Fibroblast of the aortic adventitia (primary cell): Measurements from ENCODE around the gene CACNA2D2. TPM values are rescaled to one million over a fixed set of nuclear protein-coding genes. Genes with fewer than 3 reads are reported as not detected.

Experiments used
- DNase-seq: peaks from one replicate; pipeline ENCODE4 v3.0.0-alpha.2; 2010; ENCODE audit warnings: low read depth
- H3K4me3 ChIP-seq: 2 replicates; pipeline ENCODE4 v1.5.1; 2011; ENCODE audit warnings: low read depth, mild to moderate bottlenecking, control low read depth, low read length, moderate library complexity
- total RNA-seq: library from RNA; depleted of rRNA; stranded (reverse); fragments of >200 nt; gene quantifications from 2 replicates; pipeline ENCODE4 v1.2.3, GENCODE V29; 2012; ENCODE audit warnings: low replicate concordance
- TF ChIP-seq, protein P1 (sequence below): IDR thresholded peaks from 2 replicates; pipeline ENCODE4 v1.5.1; 2011; ENCODE audit warnings: mild to moderate bottlenecking, low read length, control low read depth, inconsistent platforms; ENCODE audit not compliant: insufficient read depth

Gene CACNA2D2
- total RNA-seq, 1 donor: not detected

DNA sequence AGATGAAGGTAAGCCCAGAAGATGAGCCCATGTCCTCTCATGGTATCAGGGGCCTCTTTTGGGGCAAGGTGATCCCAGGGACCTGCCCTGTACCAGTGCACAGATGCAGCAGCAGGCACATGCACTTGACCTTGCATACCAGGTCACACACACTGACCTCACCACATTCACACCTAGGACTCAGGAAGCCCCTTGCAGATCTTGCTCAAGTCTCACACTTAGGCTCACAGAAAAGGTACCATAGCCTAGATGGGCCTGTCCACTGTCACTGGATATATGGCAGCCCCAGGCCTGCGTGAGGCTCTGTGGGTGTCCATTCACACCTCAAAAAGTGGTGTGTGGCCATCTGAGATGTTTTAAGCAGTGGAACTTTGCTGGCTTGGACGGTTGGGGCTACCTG, 58.7 kb downstream of the CACNA2D2 start:
- DNase-seq: no peak
- H3K4me3 ChIP-seq: no peak overlapping the region
- TF ChIP-seq, protein P1, sequence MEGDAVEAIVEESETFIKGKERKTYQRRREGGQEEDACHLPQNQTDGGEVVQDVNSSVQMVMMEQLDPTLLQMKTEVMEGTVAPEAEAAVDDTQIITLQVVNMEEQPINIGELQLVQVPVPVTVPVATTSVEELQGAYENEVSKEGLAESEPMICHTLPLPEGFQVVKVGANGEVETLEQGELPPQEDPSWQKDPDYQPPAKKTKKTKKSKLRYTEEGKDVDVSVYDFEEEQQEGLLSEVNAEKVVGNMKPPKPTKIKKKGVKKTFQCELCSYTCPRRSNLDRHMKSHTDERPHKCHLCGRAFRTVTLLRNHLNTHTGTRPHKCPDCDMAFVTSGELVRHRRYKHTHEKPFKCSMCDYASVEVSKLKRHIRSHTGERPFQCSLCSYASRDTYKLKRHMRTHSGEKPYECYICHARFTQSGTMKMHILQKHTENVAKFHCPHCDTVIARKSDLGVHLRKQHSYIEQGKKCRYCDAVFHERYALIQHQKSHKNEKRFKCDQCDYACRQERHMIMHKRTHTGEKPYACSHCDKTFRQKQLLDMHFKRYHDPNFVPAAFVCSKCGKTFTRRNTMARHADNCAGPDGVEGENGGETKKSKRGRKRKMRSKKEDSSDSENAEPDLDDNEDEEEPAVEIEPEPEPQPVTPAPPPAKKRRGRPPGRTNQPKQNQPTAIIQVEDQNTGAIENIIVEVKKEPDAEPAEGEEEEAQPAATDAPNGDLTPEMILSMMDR: no peak

DNA sequence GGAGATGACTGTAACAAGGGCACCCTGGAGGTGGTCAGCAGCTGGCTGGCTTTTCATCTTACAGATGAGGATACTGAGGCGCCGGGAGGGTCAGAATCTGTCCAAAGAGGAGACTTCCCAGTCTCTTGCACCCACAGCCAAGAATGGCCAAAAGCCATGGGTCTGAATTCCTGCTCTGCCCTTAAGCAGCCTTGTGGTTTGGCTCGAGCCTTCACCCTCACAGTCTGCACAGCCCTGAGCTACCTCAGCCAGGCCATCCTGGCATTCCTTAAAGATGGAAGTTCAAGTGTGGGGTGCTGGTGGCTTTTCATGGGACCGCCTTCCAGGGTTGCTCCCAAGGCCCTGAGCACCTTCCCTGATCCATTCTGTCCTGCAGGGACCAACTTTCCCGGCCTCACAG, 59.2 kb downstream of the CACNA2D2 start:
- TF ChIP-seq, protein P1: no peak
- H3K4me3 ChIP-seq: no peak overlapping the region

DNA sequence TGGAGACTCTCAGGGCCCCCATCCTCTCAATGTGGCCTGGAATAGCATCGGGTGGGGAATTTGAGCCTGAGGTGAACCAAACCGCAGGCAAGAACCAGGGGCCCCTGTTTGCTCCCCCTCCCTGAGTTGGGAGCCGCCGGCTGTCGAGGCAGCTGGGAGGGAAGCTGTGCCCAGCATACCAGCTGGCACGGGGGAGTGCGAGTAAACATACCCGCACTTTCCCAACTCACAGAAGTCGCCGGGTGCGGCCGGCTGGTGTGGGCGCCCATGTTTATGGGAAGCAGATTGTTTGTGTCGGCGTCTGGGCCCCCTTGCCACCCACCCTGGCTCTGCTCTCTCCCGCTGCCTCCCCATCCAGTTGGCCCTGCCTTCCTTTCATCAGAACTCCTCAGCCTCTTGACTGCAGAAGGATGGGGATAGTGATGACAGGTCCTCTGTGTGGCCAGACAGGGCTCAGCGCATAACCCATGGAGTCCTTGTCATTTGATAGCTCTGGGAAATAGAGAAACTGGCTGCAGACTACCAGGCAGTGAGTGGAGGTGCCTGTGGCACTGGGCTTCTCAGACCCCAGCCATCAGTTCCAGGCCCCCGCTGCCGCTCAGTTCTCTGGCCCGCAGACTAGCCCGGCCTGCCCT, 60.4 kb downstream of the CACNA2D2 start:
- H3K4me3 ChIP-seq: no peak overlapping the region
- DNase-seq: no peak
- TF ChIP-seq, protein P1: no peak

More for the DNA sequence above, 59.2 kb downstream of the CACNA2D2 start:
- DNase-seq: peak; percentile 54

DNA sequence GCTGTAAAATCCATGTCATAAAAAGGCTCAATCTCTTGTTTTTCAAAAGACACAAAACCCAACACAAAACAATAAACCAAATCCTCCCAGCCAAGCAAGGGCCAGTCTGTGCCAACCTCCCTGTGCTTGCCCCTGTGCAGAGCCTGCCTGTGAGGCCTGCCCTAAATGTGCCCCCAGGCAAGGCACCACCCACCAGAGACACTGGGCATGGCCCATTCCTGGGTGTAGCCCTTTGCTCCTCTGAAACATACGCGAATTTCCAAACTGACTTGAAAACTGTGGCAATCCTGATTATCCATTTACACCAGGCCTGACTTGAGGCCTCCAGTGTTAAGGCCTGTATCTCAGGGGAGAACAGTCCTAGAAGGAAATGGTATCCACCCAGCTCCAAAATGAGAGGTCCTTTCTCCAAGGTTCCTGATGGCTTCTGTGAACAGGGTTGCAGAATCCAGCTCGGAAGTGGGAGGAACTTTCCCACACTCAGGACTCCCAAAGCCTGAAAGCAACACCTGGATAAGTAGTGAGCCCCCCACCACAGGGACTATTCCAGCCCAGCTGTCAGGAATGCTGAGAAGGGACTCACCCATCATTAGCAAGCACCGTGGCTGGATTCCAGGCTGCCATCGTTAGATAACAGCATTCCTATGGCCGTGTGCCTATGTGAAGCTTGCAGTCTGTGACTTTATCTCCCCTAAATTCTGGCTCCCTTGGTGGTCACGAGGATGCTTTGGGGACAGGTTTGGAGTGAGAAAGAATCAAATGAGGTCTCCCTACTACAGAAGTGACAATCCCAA, 61.8 kb downstream of the CACNA2D2 start:
- DNase-seq: peak; percentile 7
- H3K4me3 ChIP-seq: no peak overlapping the region
- TF ChIP-seq, protein P1: no peak

DNA sequence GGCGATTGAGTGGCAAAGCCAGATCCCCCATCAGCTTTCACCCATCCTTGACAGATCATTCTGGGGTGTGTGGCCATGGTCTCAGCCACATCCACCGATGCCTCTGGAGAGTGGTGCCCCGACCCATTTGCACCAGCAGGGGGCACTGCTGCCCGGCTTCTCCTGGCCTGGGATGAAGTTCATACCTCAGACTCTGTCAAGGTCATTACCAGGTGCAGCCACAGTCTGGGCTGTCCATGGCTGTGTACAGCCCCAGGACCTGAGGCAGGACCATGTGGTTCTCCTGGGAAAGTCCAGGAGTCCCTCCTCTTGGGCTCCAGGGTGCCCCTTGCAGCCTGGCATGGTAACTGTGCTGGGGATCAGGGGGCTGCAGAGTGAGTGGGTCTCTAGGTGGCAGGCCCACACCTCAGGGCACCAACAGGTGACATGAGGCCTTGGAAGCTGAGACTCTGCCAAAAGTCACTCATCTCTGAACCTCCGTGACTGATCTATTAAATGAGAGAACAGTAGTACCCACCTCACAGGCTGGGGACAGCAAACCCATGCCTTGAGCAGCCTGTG, 67.2 kb downstream of the CACNA2D2 start:
- no peak overlapping the region for H3K4me3 ChIP-seq
- DNase-seq: peak; percentile 27
- TF ChIP-seq, protein P1: peak; percentile 80

DNA sequence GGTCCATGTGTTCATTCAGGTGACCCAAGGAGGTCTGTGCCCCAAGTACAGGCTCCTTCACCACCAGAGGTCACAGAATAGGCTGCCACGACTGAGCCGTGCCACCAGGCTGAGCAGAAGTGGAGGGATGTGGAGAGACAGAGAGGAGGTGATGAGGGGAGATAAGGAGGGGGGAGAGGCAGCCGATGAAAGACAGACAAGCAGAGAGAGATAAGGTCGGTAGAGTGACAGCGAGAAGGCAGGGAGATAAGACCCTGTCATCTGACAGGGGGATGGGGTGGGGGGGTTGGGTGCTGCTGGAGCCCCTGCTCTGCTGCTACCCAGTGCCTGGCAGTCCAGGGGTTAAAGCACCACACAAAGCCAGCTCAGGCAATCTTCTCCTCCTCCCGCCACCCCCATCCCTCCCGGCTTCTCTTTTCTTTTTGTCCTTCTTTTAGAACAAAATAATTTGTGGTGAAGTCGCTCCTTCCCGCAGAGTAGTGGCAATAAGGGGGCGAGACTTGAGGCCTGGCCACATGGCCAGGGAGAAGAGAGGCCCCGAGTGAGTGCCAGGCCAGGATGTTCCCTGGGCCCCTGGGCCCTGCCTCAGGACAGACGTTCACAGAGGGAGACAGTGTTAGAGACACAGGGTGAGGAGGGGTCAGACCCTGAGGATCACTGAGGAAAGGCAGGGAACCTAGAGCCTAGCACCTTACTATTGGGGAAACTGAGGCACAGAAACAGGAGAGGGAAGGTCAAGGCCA, 67.9 kb downstream of the CACNA2D2 start:
- DNase-seq: no peak
- no peak overlapping the region for H3K4me3 ChIP-seq
- TF ChIP-seq, protein P1: no peak
